HAP-1 (cell line): ENCODE data around the gene A3GALT2.

Experiments used
- DNase-seq, 2 experiments: peaks; one replicate each; pipeline ENCODE4 v3.0.0-alpha.2; 2016 to 2020; ENCODE audit warnings: low spot score in 2 of 2
- H3K27me3 ChIP-seq: fragments of 250-450 bp; sonication (Bioruptor Pico); 2 replicates; pipeline ENCODE4 v1.5.1; 2020; ENCODE audit warnings: low read depth, mild to moderate bottlenecking, moderate library complexity
- H3K36me3 ChIP-seq: fragments of 250-450 bp; sonication (Bioruptor Pico); replicated peaks from 2 replicates; pipeline ENCODE4 v1.5.1; 2020; ENCODE audit warnings: mild to moderate bottlenecking
- H3K4me1 ChIP-seq: fragments of 250-450 bp; sonication (Bioruptor Pico); 2 replicates; pipeline ENCODE4 v1.5.1; 2020; ENCODE audit warnings: mild to moderate bottlenecking
- H3K4me3 ChIP-seq: fragments of 250-450 bp; sonication (Bioruptor Pico); 2 replicates; pipeline ENCODE4 v1.5.1; 2020; ENCODE audit warnings: mild to moderate bottlenecking, moderate library complexity
- H3K9me3 ChIP-seq: fragments of 250-450 bp; sonication (Bioruptor Pico); 2 replicates; pipeline ENCODE4 v1.5.1; 2020; ENCODE audit warnings: mild to moderate bottlenecking, moderate library complexity
- in situ Hi-C: fragments of 300-500 bp; cut with MboI; formaldehyde crosslinking; loops from 3 replicates; pipeline ENCODE4 v1.14.3; 2020; ENCODE audit warnings: low sequenced_read_pairs, inconsistent platforms, mixed read lengths

The A3GALT2 gene

GRCh38 chr1:33320619-33321165, at the start of gene A3GALT2:
Gene A3GALT2 (minus strand): TSS chr1:33321098. CDS start chr1:33321098, 0 bp downstream.
- Histone ChIP-seq H3K9me3 (no peaks in the 10 kb centered on the region), H3K36me3 (peaks cover 16% of the 10 kb centered on the region), H3K4me1 (no peaks in the 10 kb centered on the region), H3K27me3 (peaks cover 14% of the 10 kb centered on the region), H3K4me3 (no peak within 1 kb of the TSS)
- in situ Hi-C loops, result no loop called here
- no peak for DNase-seq

DNA sequence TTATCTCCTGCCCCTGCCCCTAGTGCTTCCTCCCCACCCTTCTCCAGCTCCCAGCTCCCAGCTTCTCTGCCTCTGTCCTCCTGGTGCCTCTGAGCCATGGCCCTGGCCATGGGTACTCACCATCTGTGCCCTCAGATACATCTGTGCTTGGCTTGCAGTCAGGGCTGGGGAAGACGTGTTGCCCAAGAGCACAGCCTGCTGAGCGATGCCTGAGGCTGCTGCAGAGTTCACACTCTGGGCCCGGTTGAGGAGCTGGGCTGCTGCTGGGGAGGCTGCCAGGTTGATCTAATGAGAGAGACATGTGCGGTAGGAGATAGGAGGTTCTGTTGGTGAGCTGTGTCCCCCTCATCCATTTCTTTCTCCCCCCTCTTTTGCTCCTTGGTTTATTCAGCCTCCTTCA, 49.4 kb upstream of the A3GALT2 start:
- no peaks in the 10 kb centered on the region for H3K36me3 ChIP-seq
- H3K4me1 ChIP-seq, result no peaks in the 10 kb centered on the region
- no peaks in the 10 kb centered on the region for H3K9me3 ChIP-seq
- no peak for DNase-seq
- no peak overlapping the region for H3K4me3 ChIP-seq
- H3K27me3 ChIP-seq, result no peaks in the 10 kb centered on the region
- in situ Hi-C loops, result no loop called here

GRCh38 chr1:33369764-33370163, 48.9 kb upstream of the A3GALT2 start:
- DNase-seq, result no peak
- in situ Hi-C loops, result no loop called here
- Histone ChIP-seq H3K36me3 (no peaks in the 10 kb centered on the region), H3K4me1 (no peaks in the 10 kb centered on the region), H3K9me3 (no peaks in the 10 kb centered on the region), H3K27me3 (no peaks in the 10 kb centered on the region), H3K4me3 (no peak overlapping the region)

DNA sequence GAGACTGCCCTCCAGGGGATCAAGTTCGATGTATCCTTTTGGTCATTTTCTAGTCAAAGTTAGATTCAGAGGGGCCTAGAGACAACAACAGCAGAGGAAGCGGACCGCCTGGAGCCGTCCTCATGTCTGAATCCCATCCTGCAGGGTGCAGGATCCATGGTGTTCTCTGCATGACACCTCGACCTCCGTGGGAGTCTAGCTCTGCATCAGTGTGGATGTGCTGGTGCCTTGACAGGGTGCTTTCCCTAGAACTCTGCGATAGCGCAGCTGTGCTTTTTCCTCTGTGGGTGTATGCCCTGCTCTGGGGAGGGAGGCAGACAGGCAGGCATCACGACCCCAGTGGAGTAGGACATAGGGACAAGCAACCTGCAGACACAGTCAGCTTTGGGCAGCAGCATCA, 48.2 kb upstream of the A3GALT2 start:
- in situ Hi-C loops, result no loop called here
- peaks cover under 1% of the 10 kb centered on the region; the same call in 1 of the 2 replicates for H3K4me1 ChIP-seq
- no peaks in the 10 kb centered on the region for H3K9me3 ChIP-seq
- no peak for DNase-seq
- H3K4me3 ChIP-seq, result no peak overlapping the region
- H3K27me3 ChIP-seq, result no peaks in the 10 kb centered on the region
- H3K36me3 ChIP-seq, result no peaks in the 10 kb centered on the region

GRCh38 chr1:33368431-33368830, 47.5 kb upstream of the A3GALT2 start:
- peaks cover 7% of the 10 kb centered on the region for H3K4me1 ChIP-seq
- DNase-seq, result no peak
- in situ Hi-C loops, result no loop called here

GRCh38 chr1:33367485-33368405, 46.8 kb upstream of the A3GALT2 start:
- no peak overlapping the region for H3K4me3 ChIP-seq
- DNase-seq, result peak; percentile 53 to 90
- H3K4me1 ChIP-seq, result peaks cover 13% of the 10 kb centered on the region
- no peaks in the 10 kb centered on the region for H3K27me3 ChIP-seq
- no peaks in the 10 kb centered on the region for H3K36me3 ChIP-seq
- H3K9me3 ChIP-seq, result no peaks in the 10 kb centered on the region
- in situ Hi-C loops, result no loop called here

More at GRCh38 chr1:33368431-33368830, 47.5 kb upstream of the A3GALT2 start:
- no peaks in the 10 kb centered on the region for H3K9me3 ChIP-seq
- H3K27me3 ChIP-seq, result no peaks in the 10 kb centered on the region
- no peaks in the 10 kb centered on the region for H3K36me3 ChIP-seq
- H3K4me3 ChIP-seq, result no peak overlapping the region

GRCh38 chr1:33366762-33367484, 46.0 kb upstream of the A3GALT2 start:
- peaks cover 13% of the 10 kb centered on the region for H3K4me1 ChIP-seq
- H3K9me3 ChIP-seq, result no peaks in the 10 kb centered on the region
- in situ Hi-C loops, result no loop called here
- H3K27me3 ChIP-seq, result no peaks in the 10 kb centered on the region
- DNase-seq, result no peak
- H3K4me3 ChIP-seq, result no peak overlapping the region
- H3K36me3 ChIP-seq, result no peaks in the 10 kb centered on the region

DNA sequence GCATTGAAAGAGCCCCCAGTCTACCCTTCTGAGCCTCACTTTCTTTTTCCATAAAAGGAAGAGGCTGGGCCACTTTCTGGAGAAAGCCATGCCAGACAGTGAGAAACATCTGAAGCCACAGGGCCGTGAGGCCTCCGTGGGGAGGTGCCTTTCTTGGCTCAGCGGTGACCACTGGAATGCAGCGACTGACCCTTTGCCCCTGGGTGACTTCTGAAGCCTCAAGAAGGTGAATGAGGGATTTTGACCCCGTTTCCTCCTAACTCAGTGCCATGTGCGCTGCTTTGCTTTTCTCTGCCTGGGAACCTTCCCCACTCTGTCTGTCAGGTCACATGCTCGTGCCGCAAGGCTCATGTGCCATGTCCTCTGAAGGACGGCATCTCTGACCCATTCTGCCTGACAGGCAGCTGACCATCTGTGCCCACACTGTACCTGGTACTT, 44.7 kb upstream of the A3GALT2 start:
- H3K4me3 ChIP-seq, result no peak overlapping the region
- H3K27me3 ChIP-seq, result no peaks in the 10 kb centered on the region
- H3K4me1 ChIP-seq, result peaks cover 13% of the 10 kb centered on the region
- H3K36me3 ChIP-seq, result no peaks in the 10 kb centered on the region
- no peaks in the 10 kb centered on the region for H3K9me3 ChIP-seq
- DNase-seq, result no peak
- in situ Hi-C loops, result no loop called here

DNA sequence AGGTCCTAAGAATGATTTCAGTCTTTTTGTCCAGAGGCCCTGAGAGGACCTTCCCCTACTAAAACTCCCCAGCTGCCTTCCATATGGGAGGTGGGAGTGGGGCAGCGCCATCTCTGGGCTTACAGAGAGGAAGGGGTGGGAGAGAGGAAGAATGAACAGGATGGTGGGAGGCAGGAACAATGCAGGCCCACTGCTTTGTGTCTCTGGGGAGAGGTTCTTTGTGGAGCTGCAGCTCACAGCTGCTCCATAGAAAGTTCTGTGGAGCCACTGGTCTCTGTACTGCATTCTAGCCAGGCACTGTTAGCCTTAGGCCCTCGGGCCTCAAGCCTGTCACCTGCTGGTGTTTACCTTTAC, 43.6 kb upstream of the A3GALT2 start:
- Histone ChIP-seq H3K36me3 (no peaks in the 10 kb centered on the region), H3K27me3 (no peaks in the 10 kb centered on the region), H3K4me1 (peaks cover 13% of the 10 kb centered on the region), H3K9me3 (no peaks in the 10 kb centered on the region), H3K4me3 (no peak overlapping the region)
- in situ Hi-C loops, result no loop called here
- DNase-seq, result peak; percentile 27 to 62

DNA sequence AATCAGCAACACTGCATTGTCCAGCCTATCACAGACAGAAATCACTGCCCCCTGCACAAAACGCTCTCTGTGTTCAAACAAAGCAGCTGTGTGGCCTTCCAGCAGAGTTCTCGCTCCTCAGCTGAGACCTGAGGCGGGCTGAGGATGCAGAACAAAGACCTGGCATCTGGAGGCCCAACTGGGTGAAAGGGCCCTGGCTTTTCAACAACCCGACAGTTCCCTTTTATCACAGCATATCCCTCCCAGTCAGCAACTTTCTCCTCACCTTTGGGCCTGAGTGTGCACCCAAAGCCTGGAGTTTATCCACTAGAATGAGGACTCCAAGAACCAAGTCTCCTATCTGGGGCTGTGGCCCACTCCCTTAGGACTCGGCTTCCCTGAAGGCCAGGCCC, 42.6 kb upstream of the A3GALT2 start:
- Histone ChIP-seq H3K27me3 (no peaks in the 10 kb centered on the region), H3K9me3 (no peaks in the 10 kb centered on the region), H3K36me3 (no peaks in the 10 kb centered on the region), H3K4me1 (peaks cover 13% of the 10 kb centered on the region), H3K4me3 (no peak overlapping the region)
- in situ Hi-C loops, result no loop called here
- DNase-seq, result no peak

- Histone ChIP-seq H3K9me3 (no peaks in the 10 kb centered on the region), H3K27me3 (no peaks in the 10 kb centered on the region), H3K4me1 (peaks cover 17% of the 10 kb centered on the region), H3K36me3 (no peaks in the 10 kb centered on the region), H3K4me3 (no peak overlapping the region)
- no peak for DNase-seq
- in situ Hi-C loops, result no loop called here
Observed at GRCh38 chr1:33363021-33363420, 42.1 kb upstream of the A3GALT2 start.

GRCh38 chr1:33361532-33362235, 40.8 kb upstream of the A3GALT2 start:
- Histone ChIP-seq H3K9me3 (no peaks in the 10 kb centered on the region), H3K4me3 (no peak overlapping the region), H3K27me3 (no peaks in the 10 kb centered on the region), H3K4me1 (peaks cover 17% of the 10 kb centered on the region), H3K36me3 (no peaks in the 10 kb centered on the region)
- no peak for DNase-seq
- in situ Hi-C loops, result no loop called here

DNA sequence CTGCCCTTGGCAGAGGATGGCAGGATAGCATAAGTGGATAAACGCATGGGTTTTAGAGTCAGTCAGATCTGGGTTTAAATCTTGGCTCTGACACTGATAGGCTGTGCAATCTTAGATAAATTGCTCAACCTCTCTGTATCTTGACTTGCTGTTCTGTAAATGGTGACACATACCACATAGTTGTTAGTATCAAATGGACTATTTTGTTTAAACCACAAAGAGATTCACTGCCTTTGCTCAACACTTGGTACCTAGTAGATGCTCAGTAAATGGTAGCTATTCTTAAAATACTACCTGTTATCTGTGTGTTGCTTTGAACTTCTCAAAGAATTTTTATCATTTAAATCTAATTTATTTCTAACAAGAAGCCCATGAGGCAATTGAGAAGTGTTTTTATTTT, 39.5 kb upstream of the A3GALT2 start:
- no peaks in the 10 kb centered on the region for H3K27me3 ChIP-seq
- no peaks in the 10 kb centered on the region for H3K36me3 ChIP-seq
- H3K9me3 ChIP-seq, result no peaks in the 10 kb centered on the region
- H3K4me1 ChIP-seq, result peaks cover 17% of the 10 kb centered on the region
- H3K4me3 ChIP-seq, result no peak overlapping the region
- in situ Hi-C loops, result no loop called here
- no peak for DNase-seq
